Activated CD8-positive, alpha-beta memory T cell treated with anti-CD3 and anti-CD28 coated beads for 1 hour (primary cell): ENCODE measurements around the gene NOL9.

ENCODE experiments used
- DNase-seq, 2 donors: peaks; one replicate each; pipeline ENCODE4 v3.0.0-alpha.2; 2020; ENCODE audit warnings: low read depth in 1 of 2; ENCODE audit errors: extremely low read depth in 1 of 2

Gene NOL9

GRCh38 chr1:6473974-6474814, 80.1 kb downstream of the NOL9 start:
- no peak for DNase-seq

GRCh38 chr1:6473156-6473555, 81.2 kb downstream of the NOL9 start:
- no peak for DNase-seq

GRCh38 chr1:6472391-6472790, 81.9 kb downstream of the NOL9 start:
- no peak for DNase-seq

- no peak for DNase-seq
Observed at GRCh38 chr1:6471970-6472368, 82.3 kb downstream of the NOL9 start.
